NCI-H2081 treated with DMSO at 0.1 percent for 48 hours (cell line): ENCODE data around the gene CDH23.

Experiments
- DNase-seq: peaks from one replicate; lab custom pipeline; 2025; lab: John Stamatoyannopoulos, UW

The CDH23 gene

GRCh38 chr10:71725249-71725648 is 328.5 kb downstream of the CDH23 start:
- no peak for DNase-seq

GRCh38 chr10:71725998-71726579 is 329.4 kb downstream of the CDH23 start:
- no peak for DNase-seq

- no peak for DNase-seq
These were observed 329.9 kb downstream of the CDH23 start for GRCh38 chr10:71726580-71727104.

GRCh38 chr10:71727105-71727737 is 330.5 kb downstream of the CDH23 start:
- no peak for DNase-seq

GRCh38 chr10:71727738-71728737 is 331.3 kb downstream of the CDH23 start:
- no peak for DNase-seq

- DNase-seq: no peak
These were observed 332.5 kb downstream of the CDH23 start for GRCh38 chr10:71729161-71729636.

GRCh38 chr10:71731791-71732190 is 335.1 kb downstream of the CDH23 start:
- DNase-seq: no peak

- no peak for DNase-seq
These were observed 338.1 kb downstream of the CDH23 start for GRCh38 chr10:71734797-71735196.

- no peak for DNase-seq
These were observed 339.2 kb downstream of the CDH23 start for GRCh38 chr10:71735709-71736569.

GRCh38 chr10:71736570-71736952 is 339.8 kb downstream of the CDH23 start:
- DNase-seq: no peak

GRCh38 chr10:71737001-71737833 is 340.5 kb downstream of the CDH23 start:
- DNase-seq: no peak

GRCh38 chr10:71737834-71738197 is 341.1 kb downstream of the CDH23 start:
- DNase-seq: no peak

- DNase-seq: no peak
These were observed 342.7 kb downstream of the CDH23 start for GRCh38 chr10:71739358-71739900.

GRCh38 chr10:71740069-71740653 is 343.4 kb downstream of the CDH23 start:
- no peak for DNase-seq

GRCh38 chr10:71741029-71741428 is 344.3 kb downstream of the CDH23 start:
- no peak for DNase-seq

GRCh38 chr10:71741671-71742070 is 345.0 kb downstream of the CDH23 start:
- no peak for DNase-seq

- no peak for DNase-seq
These were observed 345.8 kb downstream of the CDH23 start for GRCh38 chr10:71742301-71743088.

- DNase-seq: no peak
These were observed 346.5 kb downstream of the CDH23 start for GRCh38 chr10:71743089-71743838.
